ENCODE measurements around the gene NBDY.
"Not testable (repeated sequence)": the region's sequence is repeated elsewhere in the genome, so short reads cannot be mapped to it uniquely, and the experiment has no call there.

Gene NBDY

GRCh38 chrX:56802921-56803849 lies 74.1 kb downstream of the NBDY start:
- no peak for DNase-seq

DNA sequence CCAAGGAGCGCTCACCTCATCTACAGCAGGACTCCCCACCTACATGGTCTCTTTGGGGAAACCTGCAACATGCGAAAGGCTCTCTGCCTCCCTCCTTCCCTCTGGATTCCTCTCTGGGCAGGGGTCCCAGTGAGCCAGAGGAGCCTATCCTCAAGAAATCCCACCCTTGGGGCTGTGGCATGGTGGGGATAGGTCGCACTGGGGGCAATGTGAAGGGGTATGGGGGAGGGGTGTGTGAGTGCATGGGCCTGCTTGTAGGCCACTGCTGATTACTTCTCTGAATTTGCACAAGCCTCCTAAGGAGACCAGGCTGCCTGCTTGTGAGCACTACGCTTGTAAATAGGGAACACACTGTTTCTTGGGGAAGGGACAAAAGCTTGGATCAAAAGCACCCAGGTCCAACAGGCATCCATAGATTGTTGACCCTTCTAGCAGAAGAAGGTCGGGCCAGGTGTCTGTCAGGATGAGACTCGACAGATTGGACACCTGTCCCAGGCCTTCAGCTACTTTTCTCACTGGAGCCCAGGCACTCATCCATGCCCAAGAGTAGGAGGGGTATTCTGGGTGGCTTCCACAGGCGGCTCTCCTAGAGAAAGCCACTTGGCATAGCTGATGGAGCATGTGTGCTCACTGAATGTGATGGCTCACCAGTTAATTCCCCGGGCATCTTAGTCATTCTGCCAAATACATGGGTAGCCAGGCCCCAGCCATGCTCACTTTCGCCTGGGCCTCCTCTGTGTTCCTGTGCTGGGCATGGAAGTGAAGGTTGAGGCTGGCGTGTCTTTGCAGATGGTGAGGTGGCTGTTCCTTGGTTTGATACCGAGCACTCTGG lies 75.0 kb downstream of the NBDY start:
- no peak for DNase-seq

- DNase-seq: no peak
These were observed 75.8 kb downstream of the NBDY start for GRCh38 chrX:56804867-56805266.

GRCh38 chrX:56805399-56805798 lies 76.4 kb downstream of the NBDY start:
- DNase-seq: no peak

DNA sequence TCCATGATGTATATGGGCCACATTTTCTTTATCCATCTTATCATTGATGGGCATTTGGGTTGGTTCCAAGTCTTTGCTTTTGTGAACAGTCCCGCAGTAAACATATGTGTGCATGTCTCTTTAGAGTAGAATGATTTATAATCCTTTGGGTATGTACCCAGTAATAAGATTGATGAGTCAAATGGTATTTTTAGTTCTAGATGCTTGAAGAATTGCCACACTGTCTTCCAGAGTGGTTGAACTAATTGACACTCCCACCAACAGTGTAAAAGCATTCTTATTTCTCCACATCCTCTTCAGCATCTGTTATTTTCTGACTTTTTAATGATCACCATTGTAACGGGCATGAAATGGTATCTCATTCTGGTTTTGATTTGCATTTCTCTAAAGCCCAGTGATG lies 77.1 kb downstream of the NBDY start:
- not testable (repeated sequence) for DNase-seq

GRCh38 chrX:56811599-56811998 lies 82.6 kb downstream of the NBDY start:
- DNase-seq: no peak

DNA sequence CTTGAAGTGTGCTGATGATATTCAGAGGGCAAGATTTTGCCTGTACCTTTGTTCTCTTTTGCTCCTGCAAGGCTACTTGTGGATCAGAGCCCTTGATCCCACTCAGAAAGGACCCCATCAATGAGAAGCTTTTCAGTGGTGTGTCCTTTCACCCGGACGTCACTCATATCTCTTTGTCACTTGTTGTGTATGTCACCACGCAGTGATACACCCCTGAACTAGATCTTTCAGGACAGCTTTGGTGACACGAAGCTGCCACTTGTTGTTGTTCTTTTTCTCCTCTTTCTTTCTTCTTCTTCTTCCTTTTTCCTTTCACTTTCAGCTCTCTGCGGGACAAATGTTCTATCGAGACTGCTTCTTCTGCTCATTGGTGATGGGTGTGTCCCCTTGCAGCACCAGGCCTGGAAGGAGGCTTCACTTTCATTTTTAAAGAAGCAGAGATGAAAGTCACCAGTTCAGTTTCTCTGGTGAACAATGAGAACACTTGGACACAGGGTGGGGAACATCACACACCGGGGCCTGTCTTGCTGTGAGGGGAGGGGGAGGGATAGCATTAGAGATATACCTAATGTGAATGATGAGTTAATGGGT lies 83.6 kb downstream of the NBDY start:
- no peak for DNase-seq

- DNase-seq: peak; percentile 59
These were observed 84.3 kb downstream of the NBDY start for GRCh38 chrX:56813318-56813837.

DNA sequence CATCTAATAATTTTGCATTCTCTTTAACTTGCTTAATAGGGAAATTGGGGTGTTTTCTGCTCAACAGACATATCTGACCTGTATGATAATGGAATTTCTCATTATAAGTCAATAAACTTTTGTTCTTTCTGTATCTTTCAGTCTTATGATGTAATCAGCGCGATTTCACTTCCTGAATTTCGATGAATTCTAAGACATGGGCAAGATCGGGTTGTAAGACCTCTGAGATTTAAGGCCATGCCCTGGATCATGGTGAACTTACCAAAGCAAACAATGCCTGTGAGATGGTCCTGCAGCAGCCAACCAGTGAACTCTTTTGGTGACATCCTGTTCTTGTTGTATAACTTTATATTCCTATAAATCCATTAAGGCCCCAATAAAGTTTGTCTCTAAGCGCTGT lies 88.1 kb downstream of the NBDY start:
- no peak for DNase-seq

- no peak for DNase-seq
These were observed 97.0 kb downstream of the NBDY start for GRCh38 chrX:56826020-56826419.

DNA sequence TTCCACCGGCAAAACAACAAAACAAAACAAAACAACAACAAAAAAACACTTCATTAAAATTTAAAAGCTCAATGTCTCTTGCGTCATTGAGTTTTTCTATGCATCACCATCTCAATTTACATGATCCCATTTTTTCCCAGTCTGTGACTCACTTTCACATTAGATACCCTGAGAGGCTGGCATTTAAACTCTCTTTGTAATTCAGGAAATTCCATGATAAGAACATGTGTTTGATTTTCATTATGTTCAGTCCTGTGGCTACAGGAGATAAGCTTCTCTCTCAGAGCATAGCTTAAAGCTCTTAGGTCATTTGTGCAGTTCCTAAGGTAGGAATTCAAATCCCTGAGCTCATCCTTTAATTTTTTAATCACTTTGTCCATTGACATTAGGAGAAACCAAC lies 104.6 kb downstream of the NBDY start:
- DNase-seq: no peak

GRCh38 chrX:56853436-56853835 lies 124.4 kb downstream of the NBDY start:
- no peak for DNase-seq

DNA sequence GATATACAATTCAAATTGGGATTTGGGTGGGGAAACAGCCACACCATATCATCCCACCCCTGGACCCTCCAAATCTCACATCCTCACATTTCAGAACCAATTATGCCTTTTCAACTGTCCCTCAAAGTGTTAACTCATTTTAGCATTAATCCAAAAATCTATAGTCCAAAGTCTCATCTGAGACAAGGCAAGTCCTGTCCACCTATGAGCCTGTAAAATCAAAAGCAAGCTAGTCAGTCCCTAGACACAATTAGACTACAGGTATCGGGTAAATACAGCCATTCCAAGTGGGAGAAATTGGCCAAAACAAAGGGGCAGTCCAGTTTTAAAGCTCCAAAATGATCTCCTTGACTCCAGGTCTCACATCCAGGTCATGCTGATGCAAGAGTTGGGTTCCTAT lies 128.0 kb downstream of the NBDY start:
- DNase-seq: no peak

DNA sequence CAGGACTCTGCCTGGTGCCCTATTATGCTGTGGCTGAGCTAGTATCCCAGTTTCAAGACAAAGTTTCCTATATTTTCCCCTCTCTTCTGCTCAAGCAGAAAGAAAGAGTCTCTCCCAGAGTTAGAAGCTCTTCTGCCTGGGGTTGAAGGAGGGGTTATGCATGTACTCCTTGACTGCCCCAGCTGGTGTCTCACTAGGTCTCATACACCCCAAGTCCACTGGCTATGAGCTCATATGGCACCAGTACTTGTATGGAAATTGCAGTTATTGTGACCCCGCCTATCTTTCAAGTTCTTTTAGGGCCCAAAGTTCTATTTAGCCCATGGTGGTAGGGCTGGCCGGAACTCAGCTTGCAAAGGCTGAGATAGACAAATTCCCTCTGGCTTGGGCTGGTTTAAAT lies 131.8 kb downstream of the NBDY start:
- no peak for DNase-seq

All from activated CD8-positive, alpha-beta memory T cell treated with anti-CD3 and anti-CD28 coated beads, Interleukin-2, amount 50 U/mL, for 48 hours (primary cell).